PC-9 (cell line): ENCODE measurements around the gene ACOT12. TPM values are rescaled to one million over a fixed set of nuclear protein-coding genes. Genes with fewer than 3 reads are reported as not detected.

ENCODE experiments used
- BruUV-seq: library from RNA; stranded (reverse); fragments of 400-500 nt; replicated peaks from 2 replicates; lab custom pipeline; 2021; lab: Mats Ljungman, UMichigan
- CTCF ChIA-PET: fragments of 300-600 bp; sonication (Branson Sonifier 250); formaldehyde crosslinking; loops from one replicate; lab custom pipeline; 2022; ENCODE audit warnings: antibody characterized with exemption; lab: Charles Lee
- POLR2A ChIA-PET: fragments of 300-600 bp; sonication (Branson Sonifier 250); formaldehyde crosslinking; loops from one replicate; lab custom pipeline; 2022; ENCODE audit warnings: antibody characterized with exemption; ENCODE audit not compliant: unreplicated experiment; lab: Charles Lee
- DNase-seq, 2 experiments: peaks; one replicate each; pipeline versions ENCODE4 v3.0.0 to v3.0.0-alpha.2; 2015 to 2022; ENCODE audit warnings: mixed read lengths in 1 of 2
- H2AFZ ChIP-seq: fragments of 200-600 bp; sonication (generic); 2 replicates; pipeline ENCODE4 v1.8.1; 2017; ENCODE audit warnings: antibody characterized with exemption
- H3F3A ChIP-seq: fragments of 200-600 bp; sonication (generic); 2 replicates; pipeline ENCODE4 v1.8.1; 2017; ENCODE audit warnings: antibody characterized with exemption, mild to moderate bottlenecking, low read depth; ENCODE audit not compliant: insufficient read depth
- H3K27ac ChIP-seq: fragments of 200-600 bp; sonication (generic); 2 replicates; pipeline ENCODE4 v1.6.1; 2016; ENCODE audit warnings: mixed run types
- H3K27me3 ChIP-seq: fragments of 200-600 bp; sonication (generic); 2 replicates; pipeline ENCODE4 v1.6.1; 2016; ENCODE audit warnings: low read depth, mixed run types; ENCODE audit not compliant: insufficient read depth
- H3K36me3 ChIP-seq: fragments of 200-600 bp; sonication (generic); 2 replicates; pipeline ENCODE4 v1.6.1; 2016; ENCODE audit warnings: low read depth, mixed run types
- H3K4me1 ChIP-seq: fragments of 200-600 bp; sonication (generic); replicated peaks from 2 replicates; pipeline ENCODE4 v1.6.1; 2016; ENCODE audit warnings: mixed run types; ENCODE audit not compliant: insufficient read depth
- H3K4me2 ChIP-seq: fragments of 200-600 bp; sonication (generic); 2 replicates; pipeline ENCODE4 v1.6.1; 2017; ENCODE audit warnings: mixed run types
- H3K4me3 ChIP-seq: fragments of 200-600 bp; sonication (generic); 2 replicates; pipeline ENCODE4 v1.6.1; 2016; ENCODE audit warnings: mixed run types
- H3K79me2 ChIP-seq: fragments of 200-600 bp; sonication (generic); 2 replicates; pipeline ENCODE4 v1.6.1; 2017; ENCODE audit warnings: low read depth, mixed run types
- H3K9me2 ChIP-seq: fragments of 200-600 bp; sonication (generic); 2 replicates; pipeline ENCODE4 v1.8.1; 2017; ENCODE audit warnings: mild to moderate bottlenecking; ENCODE audit not compliant: insufficient read depth
- H3K9me3 ChIP-seq: fragments of 200-600 bp; sonication (generic); 2 replicates; pipeline ENCODE4 v1.8.1; 2016; ENCODE audit warnings: low read depth; ENCODE audit not compliant: insufficient read depth
- H4K20me1 ChIP-seq: fragments of 200-600 bp; sonication (generic); 2 replicates; pipeline ENCODE4 v1.8.1; 2017; ENCODE audit not compliant: insufficient read depth
- EZH2 ChIP-seq: fragments of 200-600 bp; sonication (generic); IDR thresholded peaks from 2 replicates; pipeline ENCODE4 v1.8.0; 2017; ENCODE audit warnings: antibody characterized with exemption, low read depth
- intact Hi-C: fragments of 100-400 bp; cut with micrococcal nuclease; formaldehyde crosslinking; loops from one replicate; pipeline ENCODE4 v1.10.0; 2022; ENCODE audit not compliant: unreplicated experiment
- total RNA-seq: library from RNA; stranded (reverse); gene quantifications from 2 replicates; pipeline ENCODE4 v1.2.3, GENCODE V29; 2021
- TF ChIP-seq, protein P1 (sequence below): fragments of 200-600 bp; sonication (generic); conservative IDR thresholded peaks from 2 replicates; pipeline ENCODE4 v1.6.1; 2017; ENCODE audit warnings: mixed run types, antibody characterized with exemption, mild to moderate bottlenecking, moderate library complexity

ACOT12 gene
- total RNA-seq, 1 experiment from 2014 or later, result not detected

- BruUV-seq, result no TSS peak
- Histone ChIP-seq H3K9me2 (no peaks in the 10 kb centered on the region), H4K20me1 (no peaks in the 10 kb centered on the region; the same call in 1 of the 2 replicates), H3K4me2 (no peak overlapping the region), H3K36me3 (no peaks in the 10 kb centered on the region; the same call in 1 of the 2 replicates), H3K9me3 (no peaks in the 10 kb centered on the region), H3K4me3 (no peak overlapping the region), H3K27ac (no peak overlapping the region), H3F3A (no peaks in the 10 kb centered on the region), H2AFZ (no peak overlapping the region), H3K4me1 (no peaks in the 10 kb centered on the region), H3K27me3 (no peaks in the 10 kb centered on the region), H3K79me2 (no peaks in the 10 kb centered on the region)
- ChIA-PET POLR2A (interaction anchor here (0.5 kb wide), 1 partner anchor 210 kb away, joined by 3 read pairs; no protein-coding TSS in a partner anchor), CTCF (no interaction called here)
- DNase-seq, result no peak
- intact Hi-C loops, result no loop called here
- TF ChIP-seq, protein P1, sequence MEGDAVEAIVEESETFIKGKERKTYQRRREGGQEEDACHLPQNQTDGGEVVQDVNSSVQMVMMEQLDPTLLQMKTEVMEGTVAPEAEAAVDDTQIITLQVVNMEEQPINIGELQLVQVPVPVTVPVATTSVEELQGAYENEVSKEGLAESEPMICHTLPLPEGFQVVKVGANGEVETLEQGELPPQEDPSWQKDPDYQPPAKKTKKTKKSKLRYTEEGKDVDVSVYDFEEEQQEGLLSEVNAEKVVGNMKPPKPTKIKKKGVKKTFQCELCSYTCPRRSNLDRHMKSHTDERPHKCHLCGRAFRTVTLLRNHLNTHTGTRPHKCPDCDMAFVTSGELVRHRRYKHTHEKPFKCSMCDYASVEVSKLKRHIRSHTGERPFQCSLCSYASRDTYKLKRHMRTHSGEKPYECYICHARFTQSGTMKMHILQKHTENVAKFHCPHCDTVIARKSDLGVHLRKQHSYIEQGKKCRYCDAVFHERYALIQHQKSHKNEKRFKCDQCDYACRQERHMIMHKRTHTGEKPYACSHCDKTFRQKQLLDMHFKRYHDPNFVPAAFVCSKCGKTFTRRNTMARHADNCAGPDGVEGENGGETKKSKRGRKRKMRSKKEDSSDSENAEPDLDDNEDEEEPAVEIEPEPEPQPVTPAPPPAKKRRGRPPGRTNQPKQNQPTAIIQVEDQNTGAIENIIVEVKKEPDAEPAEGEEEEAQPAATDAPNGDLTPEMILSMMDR, result no peak
- TF ChIP-seq EZH2, result no peak
These were observed 78.1 kb downstream of the ACOT12 start for GRCh38 chr5:81315830-81316229.

DNA sequence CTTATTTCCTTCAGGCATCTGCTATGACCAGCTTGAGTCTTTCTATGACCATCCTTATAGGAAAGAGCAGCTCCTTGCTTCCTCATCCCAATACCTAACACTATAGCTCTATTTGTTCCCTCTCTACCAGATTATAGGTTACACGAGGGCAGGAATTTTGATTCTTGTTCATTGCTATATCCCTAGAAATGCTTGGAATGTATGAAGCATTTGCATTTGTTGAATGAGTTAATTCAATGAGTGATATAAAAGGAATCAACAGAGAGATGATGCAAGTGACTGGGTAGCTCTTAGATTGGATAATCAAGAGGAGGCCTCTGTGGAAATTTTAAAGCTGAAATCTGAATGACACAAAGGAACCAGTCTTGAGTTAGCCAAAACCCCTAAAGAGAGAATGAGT, 78.6 kb downstream of the ACOT12 start:
- no peaks in the 10 kb centered on the region; the same call in 1 of the 2 replicates for H3K36me3 ChIP-seq
- no peak overlapping the region for H3K4me2 ChIP-seq
- DNase-seq, result peak in 1 of 2 experiments; percentile 52
- H3F3A ChIP-seq, result no peaks in the 10 kb centered on the region
- ChIA-PET CTCF (no interaction called here), POLR2A (interaction anchor here (0.5 kb wide), 1 partner anchor 210 kb away, joined by 3 read pairs; no protein-coding TSS in a partner anchor)
- H3K4me1 ChIP-seq, result no peaks in the 10 kb centered on the region
- no TSS peak for BruUV-seq
- H2AFZ ChIP-seq, result no peak overlapping the region
- no peak overlapping the region for H3K4me3 ChIP-seq
- H3K79me2 ChIP-seq, result no peaks in the 10 kb centered on the region
- no peak for TF ChIP-seq EZH2
- TF ChIP-seq, protein P1, result no peak
- no peaks in the 10 kb centered on the region for H3K9me3 ChIP-seq
- H3K9me2 ChIP-seq, result no peaks in the 10 kb centered on the region
- H3K27ac ChIP-seq, result no peak overlapping the region
- no peaks in the 10 kb centered on the region for H3K27me3 ChIP-seq
- intact Hi-C loops, result no loop called here
- H4K20me1 ChIP-seq, result no peaks in the 10 kb centered on the region; the same call in 1 of the 2 replicates

DNA sequence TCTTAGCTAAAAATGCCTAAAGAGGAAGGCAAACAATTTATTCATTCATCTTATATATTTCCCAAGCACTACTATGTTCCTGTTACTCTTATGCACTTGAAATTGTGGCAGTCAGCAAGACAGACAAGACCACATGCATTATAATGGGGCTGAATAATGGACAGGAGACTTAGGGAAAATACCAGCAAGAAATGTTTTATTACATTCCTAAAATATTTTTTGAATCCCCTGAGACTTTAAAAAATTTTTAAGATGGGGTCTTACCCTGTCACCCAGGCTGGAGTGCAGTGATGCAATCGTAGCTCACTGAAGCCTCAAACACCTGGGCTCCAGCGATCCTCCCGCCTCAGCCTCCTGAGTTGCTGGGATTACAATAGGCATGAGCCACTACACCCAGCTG, 79.4 kb downstream of the ACOT12 start:
- Histone ChIP-seq H4K20me1 (no peaks in the 10 kb centered on the region; the same call in 1 of the 2 replicates), H2AFZ (no peak overlapping the region), H3K4me1 (no peaks in the 10 kb centered on the region), H3K27me3 (no peaks in the 10 kb centered on the region), H3K79me2 (no peaks in the 10 kb centered on the region), H3K4me3 (no peak overlapping the region), H3K4me2 (no peak overlapping the region), H3F3A (no peaks in the 10 kb centered on the region), H3K9me3 (no peaks in the 10 kb centered on the region), H3K36me3 (no peaks in the 10 kb centered on the region; the same call in 1 of the 2 replicates), H3K9me2 (no peaks in the 10 kb centered on the region), H3K27ac (no peak overlapping the region)
- ChIA-PET POLR2A (no interaction called here), CTCF (no interaction called here)
- intact Hi-C loops, result no loop called here
- BruUV-seq, result no TSS peak
- no peak for DNase-seq
- TF ChIP-seq, protein P1, result no peak
- TF ChIP-seq EZH2, result no peak
